ENCODE results near the gene UTS2. TPM values are rescaled to one million over a fixed set of nuclear protein-coding genes. Genes with fewer than 3 reads are reported as not detected.

The UTS2 gene
- total RNA-seq, 1 experiment from 2014 or later: not detected

GRCh38 chr1:7853684-7854026 is 790 bp upstream of the UTS2 start (continued):
- TF ChIP-seq CTCF (IDR thresholded peaks at IDR 0.05) (no peak), ZNF416 (CRISPR knock-in tag; IDR thresholded peaks at IDR 0.05) (no peak), MXD4 (CRISPR knock-in tag; IDR thresholded peaks at IDR 0.05; ENCODE audit: borderline replicate concordance) (no peak), ATF3 (CRISPR knock-in tag; conservative IDR thresholded peaks at IDR 0.05) (no peak), ZNF281 (CRISPR knock-in tag; IDR thresholded peaks at IDR 0.05) (no peak), MLX (CRISPR knock-in tag; IDR thresholded peaks at IDR 0.05) (no peak), GRHL2 (CRISPR knock-in tag; IDR thresholded peaks at IDR 0.05; ENCODE audit: insufficient replicate concordance, severe bottlenecking) (no peak), NFE2L1 (CRISPR knock-in tag; IDR thresholded peaks at IDR 0.05) (no peak), FOXP1 (CRISPR knock-in tag; IDR thresholded peaks at IDR 0.05; ENCODE audit: borderline replicate concordance) (no peak), ZNF532 (CRISPR knock-in tag; IDR thresholded peaks at IDR 0.05; ENCODE audit: borderline replicate concordance) (no peak)

GRCh38 chr1:7850786-7851185 is 2.1 kb downstream of the UTS2 start:
- CTCF ChIA-PET: interaction anchor here (1.0 to 1.5 kb wide), 2 partner anchors 52 to 181 kb away, joined by 3 to 9 read pairs; no protein-coding TSS in a partner anchor
- no peaks in the 10 kb centered on the region for H3K27me3 Mint-ChIP-seq (ENCODE audit: low read depth)
- H3K9me3 Mint-ChIP-seq: no peaks in the 10 kb centered on the region
- no peak for TF ChIP-seq FOXK1 (CRISPR knock-in tag; IDR thresholded peaks at IDR 0.05)
- TF ChIP-seq ZNF396 (CRISPR knock-in tag; IDR thresholded peaks at IDR 0.05; ENCODE audit: borderline replicate concordance): no peak
- TF ChIP-seq NFYB (CRISPR knock-in tag; conservative IDR thresholded peaks at IDR 0.05; ENCODE audit: low read depth): no peak
- TF ChIP-seq E2F5 (CRISPR knock-in tag; IDR thresholded peaks at IDR 0.05): no peak
- no peak for TF ChIP-seq NR2C2 (CRISPR knock-in tag; IDR thresholded peaks at IDR 0.05)
- no peak for TF ChIP-seq SOX15 (CRISPR knock-in tag; IDR thresholded peaks at IDR 0.05)
- no peak for TF ChIP-seq MYBL2 (CRISPR knock-in tag; IDR thresholded peaks at IDR 0.05)
- no peak for TF ChIP-seq KAT7 (CRISPR knock-in tag; IDR thresholded peaks at IDR 0.05; ENCODE audit: borderline replicate concordance)
- TF ChIP-seq ARID4B (CRISPR knock-in tag; IDR thresholded peaks at IDR 0.05; ENCODE audit: borderline replicate concordance): no peak
- ATAC-seq: no peak
- peaks cover 13% of the 10 kb centered on the region for H3K4me1 Mint-ChIP-seq
- no peaks in the 10 kb centered on the region for H3K36me3 Mint-ChIP-seq
- POLR2A ChIA-PET: no interaction called here
- no peak for DNase-seq (ENCODE audit: low spot score)
- H3K27ac Mint-ChIP-seq: no peak overlapping the region
- no peak overlapping the region for H3K4me3 Mint-ChIP-seq

Data from WTC11 (cell line).